HG02759 (cell line): ENCODE results near the gene TMPRSS7.
"Not testable (repeated sequence)": the region's sequence is repeated elsewhere in the genome, so short reads cannot be mapped to it uniquely, and the experiment has no call there.

Source experiments
- ATAC-seq: cut with Tn5 transposase; IDR thresholded peaks from one replicate; pipeline ENCODE4 v1.9.1; 2021; ENCODE audit warnings: mild to moderate bottlenecking, moderate library complexity; ENCODE audit not compliant: unreplicated experiment

Gene TMPRSS7

GRCh38 chr3:112053229-112053628 is 18.7 kb downstream of the TMPRSS7 start:
- no peak for ATAC-seq

GRCh38 chr3:112056451-112056929 is 22.0 kb downstream of the TMPRSS7 start:
- ATAC-seq, result no peak

DNA sequence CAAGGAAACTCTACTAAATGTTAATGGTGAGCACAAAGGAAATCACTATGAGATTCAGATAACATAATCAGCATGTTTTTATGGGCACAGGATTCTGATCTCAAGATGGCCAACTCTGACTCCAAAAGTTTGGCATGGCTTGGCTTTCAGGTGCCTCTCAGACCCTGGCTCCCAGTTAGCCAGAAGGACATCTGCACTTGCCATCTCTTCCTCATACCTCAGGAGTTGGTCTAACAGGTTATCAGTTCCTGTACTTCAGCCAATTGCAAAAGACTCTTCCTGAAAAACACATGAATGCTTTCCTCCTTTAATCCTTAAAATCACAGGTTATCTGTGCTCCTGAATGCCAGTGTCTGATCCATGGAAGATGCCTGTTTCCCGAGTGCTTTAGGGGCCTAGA is 25.0 kb downstream of the TMPRSS7 start:
- no peak for ATAC-seq

DNA sequence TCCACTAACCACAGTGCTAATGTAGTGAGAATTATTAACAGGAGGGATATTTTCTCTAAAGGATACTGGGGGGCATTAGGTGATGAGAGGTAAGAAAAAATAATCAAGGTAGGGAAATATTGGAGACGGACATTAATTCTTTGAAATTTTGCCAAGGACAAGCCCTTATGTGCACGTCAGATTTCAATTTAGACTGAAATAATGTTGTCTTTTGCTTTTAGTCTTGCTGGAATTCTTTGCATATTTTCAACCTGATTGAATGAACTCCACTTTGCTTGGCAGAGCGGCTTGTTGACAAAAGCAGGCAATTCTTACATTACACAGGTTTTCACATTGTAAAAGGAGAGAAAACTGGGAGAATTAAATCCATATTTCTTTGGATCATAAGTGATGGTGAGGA is 26.6 kb downstream of the TMPRSS7 start:
- no peak for ATAC-seq

DNA sequence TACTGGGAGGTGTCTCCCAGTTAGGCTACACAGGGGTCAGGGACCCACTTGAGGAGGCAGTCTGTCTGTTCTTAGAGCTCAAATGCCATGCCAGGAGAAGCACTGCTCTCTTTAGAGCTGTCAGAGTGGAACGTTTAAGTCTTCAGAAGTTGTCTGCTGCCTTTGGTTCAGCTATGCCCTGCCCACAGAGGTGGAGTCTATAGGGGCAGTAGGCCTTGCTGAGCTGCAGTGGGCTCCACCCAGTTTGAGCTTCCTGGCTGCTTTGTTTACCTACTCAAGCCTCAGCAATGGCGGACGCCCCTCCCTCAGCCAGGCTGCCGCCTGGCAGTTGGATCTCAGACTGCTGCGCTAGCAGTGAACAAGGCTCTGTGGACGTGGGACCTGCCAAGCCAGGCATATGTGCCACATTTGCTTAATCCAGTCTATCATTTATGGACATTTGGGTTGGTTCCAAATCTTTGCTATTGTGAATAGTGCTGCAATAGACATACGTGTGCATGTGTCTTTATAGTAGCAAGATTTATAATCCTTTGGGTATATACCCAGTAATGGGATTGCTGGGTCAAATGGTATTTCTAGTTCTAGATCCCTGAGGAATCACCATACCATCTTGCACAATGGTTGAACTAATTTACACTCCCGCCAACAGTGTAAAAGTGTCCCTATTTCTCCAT is 38.0 kb downstream of the TMPRSS7 start:
- not testable (repeated sequence) for ATAC-seq

DNA sequence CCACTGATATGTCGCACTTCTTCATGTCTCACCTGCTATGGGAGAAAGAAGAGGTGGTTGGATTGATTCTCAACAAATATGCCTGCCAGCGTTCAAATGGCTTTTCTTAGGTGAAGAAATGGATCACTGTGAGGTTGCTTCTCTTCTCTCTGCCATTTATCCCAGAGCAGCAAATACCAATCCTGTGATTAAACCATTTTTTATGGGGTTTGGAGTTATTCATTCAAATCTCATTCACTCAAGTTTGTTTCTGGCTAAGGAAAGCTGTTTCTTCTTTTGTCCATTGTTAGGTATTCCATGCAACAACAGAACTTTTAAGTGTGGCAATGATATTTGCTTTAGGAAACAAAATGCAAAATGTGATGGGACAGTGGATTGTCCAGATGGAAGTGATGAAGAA is 39.5 kb downstream of the TMPRSS7 start:
- no peak for ATAC-seq

GRCh38 chr3:112074616-112075497 is 40.3 kb downstream of the TMPRSS7 start:
- ATAC-seq, result peak; percentile 79

GRCh38 chr3:112078125-112079083 is 43.9 kb downstream of the TMPRSS7 start:
- ATAC-seq, result no peak

DNA sequence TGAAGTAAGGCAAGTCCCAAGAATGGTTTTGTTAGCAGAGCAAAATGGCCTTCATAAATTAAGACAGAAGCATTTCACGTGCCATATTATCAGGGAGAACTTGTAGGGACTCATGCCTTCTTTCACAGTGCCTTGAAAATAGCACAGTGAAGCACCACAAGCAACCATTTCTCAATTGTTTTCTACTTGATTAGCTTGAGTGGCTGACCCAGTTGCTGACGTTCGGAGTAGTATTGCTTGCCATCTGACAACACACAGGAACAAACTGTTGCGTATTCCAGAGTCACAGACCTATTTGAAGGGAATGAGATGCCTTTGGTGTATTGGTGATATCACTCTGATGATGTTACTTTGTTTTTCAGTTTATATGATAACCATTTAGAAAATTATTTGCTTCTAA is 48.7 kb downstream of the TMPRSS7 start:
- no peak for ATAC-seq

- ATAC-seq, result no peak
Observed at GRCh38 chr3:112084980-112085705, 50.6 kb downstream of the TMPRSS7 start.

- ATAC-seq, result no peak
Observed at GRCh38 chr3:112085735-112086075, 51.2 kb downstream of the TMPRSS7 start.

DNA sequence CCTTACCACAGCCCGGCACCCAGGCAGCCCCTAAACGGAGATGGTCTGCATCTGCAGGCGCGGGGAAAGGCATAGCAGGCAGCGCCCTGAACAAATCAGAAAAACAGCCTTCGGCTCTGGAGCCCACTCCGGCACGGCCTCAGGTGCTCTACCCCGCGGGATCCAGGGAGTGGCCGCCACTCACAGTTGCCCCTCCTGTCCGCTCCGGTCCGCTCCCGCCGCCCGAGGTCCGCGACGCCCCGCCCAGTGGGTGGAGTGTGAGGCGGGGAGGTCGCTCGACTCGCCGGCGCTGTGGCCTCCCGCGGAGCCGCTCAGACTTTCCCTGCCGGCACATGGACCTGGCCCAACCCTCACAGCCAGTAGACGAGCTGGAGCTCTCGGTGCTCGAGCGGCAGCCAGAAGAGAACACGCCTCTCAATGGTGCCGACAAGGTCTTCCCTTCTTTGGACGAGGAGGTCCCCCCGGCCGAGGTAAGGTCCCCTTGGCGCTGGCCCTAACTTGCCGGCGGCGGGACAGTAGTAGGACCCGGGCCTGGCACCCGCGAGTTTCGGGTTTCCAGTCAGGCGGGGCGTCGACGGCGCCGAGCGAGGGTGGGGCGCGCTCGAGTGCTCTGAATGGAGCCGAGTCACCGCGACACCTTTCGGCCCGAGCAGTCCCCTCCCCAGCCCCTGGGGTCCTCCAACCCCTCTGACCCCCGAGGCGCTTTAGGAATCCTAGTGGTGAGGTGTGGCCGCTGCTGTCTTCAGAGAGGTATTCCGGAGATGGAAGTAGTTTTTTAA is 51.7 kb downstream of the TMPRSS7 start, which contains the start of gene C3orf52:
C3orf52 (plus strand) TSS at position 314 of the 779 bp plus-strand sequence; CDS start at position 333, 19 bp downstream.
- ATAC-seq, result peak; percentile 89

GRCh38 chr3:112086875-112087524 is 52.5 kb downstream of the TMPRSS7 start:
- ATAC-seq, result no peak

GRCh38 chr3:112087746-112088145 is 53.2 kb downstream of the TMPRSS7 start:
- ATAC-seq, result no peak

GRCh38 chr3:112088944-112089343 is 54.4 kb downstream of the TMPRSS7 start:
- ATAC-seq, result no peak

GRCh38 chr3:112089956-112090886 is 55.7 kb downstream of the TMPRSS7 start:
- no peak for ATAC-seq

GRCh38 chr3:112090887-112091586 is 56.5 kb downstream of the TMPRSS7 start:
- ATAC-seq, result no peak
